Hematopoietic multipotent progenitor cell treated with erythropoietin and hydrocortisone succinate and interleukin-3 and kit ligand, for 17 days (in vitro differentiated cells): ENCODE data around the gene BABAM2.
A peak's percentile ranks its signal among the peaks of the same experiment; 100 is the strongest.

Experiments used
- DNase-seq: peaks from one replicate; pipeline ENCODE4 v3.0.0-alpha.2; 2015; ENCODE audit warnings: low spot score

The BABAM2 gene

GRCh38 chr2:28129955-28130695 lies 239.6 kb downstream of the BABAM2 start:
- no peak for DNase-seq

GRCh38 chr2:28133778-28134177 lies 243.2 kb downstream of the BABAM2 start:
- DNase-seq, result no peak

- no peak for DNase-seq
These were observed 243.8 kb downstream of the BABAM2 start for GRCh38 chr2:28134262-28134812.

- no peak for DNase-seq
These were observed 244.3 kb downstream of the BABAM2 start for GRCh38 chr2:28134857-28135256.

GRCh38 chr2:28135324-28135723 lies 244.8 kb downstream of the BABAM2 start:
- no peak for DNase-seq

GRCh38 chr2:28135799-28136198 lies 245.3 kb downstream of the BABAM2 start:
- no peak for DNase-seq

- DNase-seq, result no peak
These were observed 246.0 kb downstream of the BABAM2 start for GRCh38 chr2:28136556-28136955.

GRCh38 chr2:28137221-28137620 lies 246.7 kb downstream of the BABAM2 start:
- DNase-seq, result no peak

GRCh38 chr2:28142386-28142785 lies 251.9 kb downstream of the BABAM2 start:
- no peak for DNase-seq

- no peak for DNase-seq
These were observed 257.5 kb downstream of the BABAM2 start for GRCh38 chr2:28148000-28148399.

- no peak for DNase-seq
These were observed 258.0 kb downstream of the BABAM2 start for GRCh38 chr2:28148566-28148965.

- no peak for DNase-seq
These were observed 259.8 kb downstream of the BABAM2 start for GRCh38 chr2:28150236-28150915.

GRCh38 chr2:28150994-28151393 lies 260.5 kb downstream of the BABAM2 start:
- no peak for DNase-seq

- no peak for DNase-seq
These were observed 262.2 kb downstream of the BABAM2 start for GRCh38 chr2:28152585-28153280.

- DNase-seq, result no peak
These were observed 263.3 kb downstream of the BABAM2 start for GRCh38 chr2:28153851-28154250.

- no peak for DNase-seq
These were observed 264.6 kb downstream of the BABAM2 start for GRCh38 chr2:28155086-28155485.

- peak; percentile 18 for DNase-seq
These were observed 265.1 kb downstream of the BABAM2 start for GRCh38 chr2:28155627-28156026.

- no peak for DNase-seq
These were observed 268.3 kb downstream of the BABAM2 start for GRCh38 chr2:28158791-28159190.

GRCh38 chr2:28160986-28161425 lies 270.5 kb downstream of the BABAM2 start:
- no peak for DNase-seq

GRCh38 chr2:28161466-28161865 lies 270.9 kb downstream of the BABAM2 start:
- no peak for DNase-seq

- no peak for DNase-seq
These were observed 272.0 kb downstream of the BABAM2 start for GRCh38 chr2:28162564-28162963.

GRCh38 chr2:28163028-28163427 lies 272.5 kb downstream of the BABAM2 start:
- DNase-seq, result no peak
